Effector CD8-positive, alpha-beta T cell (primary cell): ENCODE measurements around the gene DCDC1.
"Not testable (repeated sequence)": the region's sequence is repeated elsewhere in the genome, so short reads cannot be mapped to it uniquely, and the experiment has no call there.

Experiments used
- DNase-seq: peaks from one replicate; lab custom pipeline; 2025; lab: John Stamatoyannopoulos, UW

DCDC1 gene

GRCh38 chr11:30990625-30991296, 378.8 kb downstream of the DCDC1 start:
- no peak for DNase-seq

GRCh38 chr11:30987819-30988218, 381.7 kb downstream of the DCDC1 start:
- DNase-seq, result no peak

- no peak for DNase-seq
Measured at GRCh38 chr11:30985536-30985935, 384.0 kb downstream of the DCDC1 start.

- DNase-seq, result no peak
Measured at GRCh38 chr11:30984827-30985226, 384.7 kb downstream of the DCDC1 start.

GRCh38 chr11:30984442-30984816, 385.1 kb downstream of the DCDC1 start:
- DNase-seq, result no peak

GRCh38 chr11:30983776-30984441, 385.6 kb downstream of the DCDC1 start:
- DNase-seq, result no peak

GRCh38 chr11:30983143-30983542, 386.4 kb downstream of the DCDC1 start:
- no peak for DNase-seq

GRCh38 chr11:30967579-30967978, 402.0 kb downstream of the DCDC1 start:
- DNase-seq, result no peak

- DNase-seq, result no peak
Measured at GRCh38 chr11:30960387-30960992, 409.0 kb downstream of the DCDC1 start.

GRCh38 chr11:30956751-30957150, 412.8 kb downstream of the DCDC1 start:
- no peak for DNase-seq

- DNase-seq, result no peak
Measured at GRCh38 chr11:30949838-30950237, 419.7 kb downstream of the DCDC1 start.

- not testable (repeated sequence) for DNase-seq
Measured at GRCh38 chr11:30947715-30948114, 421.8 kb downstream of the DCDC1 start.

GRCh38 chr11:30938810-30939209, 430.7 kb downstream of the DCDC1 start:
- DNase-seq, result no peak

- DNase-seq, result no peak
Measured at GRCh38 chr11:30938171-30938570, 431.4 kb downstream of the DCDC1 start.

GRCh38 chr11:30936491-30936890, 433.0 kb downstream of the DCDC1 start:
- no peak for DNase-seq

- no peak for DNase-seq
Measured at GRCh38 chr11:30935861-30936260, 433.7 kb downstream of the DCDC1 start.

- DNase-seq, result no peak
Measured at GRCh38 chr11:30926130-30926529, 443.4 kb downstream of the DCDC1 start.

- no peak for DNase-seq
Measured at GRCh38 chr11:30921811-30922210, 447.7 kb downstream of the DCDC1 start.

- DNase-seq, result no peak
Measured at GRCh38 chr11:30919389-30920152, 450.0 kb downstream of the DCDC1 start.

GRCh38 chr11:30917859-30918478, 451.6 kb downstream of the DCDC1 start:
- DNase-seq, result no peak

- DNase-seq, result no peak
Measured at GRCh38 chr11:30917266-30917665, 452.3 kb downstream of the DCDC1 start.

- no peak for DNase-seq
Measured at GRCh38 chr11:30916764-30917163, 452.8 kb downstream of the DCDC1 start.
